Body of pancreas (tissue), 4 donors: ENCODE results near the gene KDM4C.

Experiments used
- CTCF ChIP-seq, 7 experiments: fragments of 450-650 bp in 4 of 7; fragments of 200-600 bp in 3 of 7; sonication (generic) in 3 of 7; IDR thresholded peaks; one replicate each; pipeline ENCODE4 v1.5.1; 2016 to 2019; ENCODE audit warnings: antibody characterized with exemption in 7 of 7
- POLR2A ChIP-seq, 3 donors: fragments of 450-650 bp; IDR thresholded peaks; one replicate each; pipeline ENCODE4 v1.6.1; 2016; ENCODE audit warnings: antibody characterized with exemption in 3 of 3, mild to moderate bottlenecking in 2 of 3

- no peak for TF ChIP-seq CTCF (IDR thresholded peaks at IDR 0.05)
- no peak for TF ChIP-seq POLR2A (IDR thresholded peaks at IDR 0.05)
Measured at GRCh38 chr9:7006417-7006816, 248.6 kb downstream of the KDM4C start.
